Measurements from ENCODE around the gene SLMAP. TPM values are rescaled to one million over a fixed set of nuclear protein-coding genes. Genes with fewer than 3 reads are reported as not detected.

SLMAP gene
- 67.2 and 70.8 TPM in 2 replicates for total RNA-seq
- total RNA-seq (2013) = 38.8 TPM
- polyA plus RNA-seq = 9.7 and 19.3 TPM in 2 replicates
- polyA minus RNA-seq = 38.9 and 45.7 TPM in 2 replicates

- H3K4me3 ChIP-seq (ENCODE audit: control extremely low read depth in 1 of 5, extremely low read depth in 1 of 5, insufficient read depth in 1 of 5, low read depth in 2 of 5, low read length in 4 of 5) = peak within 1 kb of the TSS; percentile 77 to 99 (median 95)
- intact Hi-C loops (cut with micrococcal nuclease) = loop anchor here (1.0 to 5.0 kb wide), 5 partner anchors 63 to 529 kb away; partner anchors contain the start of genes APPL1, ARF4, DENND6A and PDE12
- WGBS (ENCODE audit: insufficient coverage) = under 1% methylated on average over 44 of the region's 48 CpGs
- H3K27me3 ChIP-seq (replicated peaks in 1 of 4; ENCODE audit: control extremely low read depth in 1 of 4, control insufficient read depth in 3 of 4, insufficient read depth in 4 of 4, low read length in 3 of 4) = no peaks in the 10 kb centered on the region
- CTCF ChIA-PET = interaction anchor here (1.0 to 1.2 kb wide), 4 partner anchors 63 to 200 kb away, joined by 3 to 8 read pairs (median 4); partner anchors contain the start of genes ARF4, DENND6A and PDE12
- POLR2A ChIA-PET = interaction anchor here (1.2 to 1.7 kb wide), 4 partner anchors 63 to 200 kb away, joined by 5 to 15 read pairs (median 9); partner anchors contain the start of genes ARF4, DENND6A and PDE12
- H3K79me2 ChIP-seq (ENCODE audit: control insufficient read depth, insufficient read depth, low read length) = peaks cover 49% of the 10 kb centered on the region
- peak; percentile 96 for DNase-seq
- Mint-ChIP-seq H3K4me1 (peaks cover 30% of the 10 kb centered on the region), H3K27me3 (no peaks in the 10 kb centered on the region), H3K27ac (peak within 1 kb of the TSS; percentile 93), H3K9me3 (ENCODE audit: insufficient read depth) (no peaks in the 10 kb centered on the region), H3K4me3 (peak within 1 kb of the TSS; percentile 99)
- no peaks in the 10 kb centered on the region for H3K36me3 ChIP-seq (replicated peaks in 1 of 2; ENCODE audit: control extremely low read depth in 1 of 2, control insufficient read depth in 1 of 2, extremely low read depth in 1 of 2, insufficient read depth in 2 of 2, low read length in 1 of 2)
- H3K4me1 ChIP-seq (ENCODE audit: control insufficient read depth in 2 of 2, insufficient read depth in 2 of 2, low read length in 2 of 2) = peaks cover 23 to 26% of the 10 kb centered on the region in 2 donors
- peak within 1 kb of the TSS; percentile 88 for H2AFZ ChIP-seq (ENCODE audit: insufficient read depth, low read depth, low read length, poor library complexity, severe bottlenecking)
- peak within 1 kb of the TSS; percentile 84 for H3K9ac ChIP-seq (ENCODE audit: low read length)
- H3K27ac ChIP-seq (ENCODE audit: low read length in 2 of 2) = peak within 1 kb of the TSS; percentile 56 to 93
- no peaks in the 10 kb centered on the region for H3K9me3 ChIP-seq (ENCODE audit: control extremely low read depth in 1 of 3, control insufficient read depth in 2 of 3, insufficient read depth in 1 of 3, low read length in 2 of 3)
- peaks cover 25% of the 10 kb centered on the region for H4K20me1 ChIP-seq (ENCODE audit: control insufficient read depth, insufficient read depth, low read length, poor library complexity, severe bottlenecking)
- TF ChIP-seq CTCF (IDR thresholded peaks at IDR 0.05) (no peak), EZH2 (IDR thresholded peaks at IDR 0.05; ENCODE audit: borderline replicate concordance, insufficient read depth, low read depth, low read length, poor library complexity, severe bottlenecking) (no peak)
- ATAC-seq (ENCODE audit: low read depth) = peak; percentile 93
- peak within 1 kb of the TSS; percentile 79 for H3K4me2 ChIP-seq (replicated peaks; ENCODE audit: low read depth, low read length, poor library complexity, severe bottlenecking)
Measured at GRCh38 chr3:57755741-57756527, at the start of gene SLMAP. TSS of gene SLMAP (plus strand) at chr3:57756309. CDS start at chr3:57757652, 1,343 bp downstream.

- Mint-ChIP-seq H3K27ac (no peak overlapping the region), H3K27me3 (peaks cover 4% of the 10 kb centered on the region), H3K4me3 (no peak overlapping the region), H3K9me3 (ENCODE audit: insufficient read depth) (no peaks in the 10 kb centered on the region), H3K4me1 (no peaks in the 10 kb centered on the region)
- no peaks in the 10 kb centered on the region for H3K36me3 ChIP-seq (replicated peaks in 1 of 2; ENCODE audit: control extremely low read depth in 1 of 2, control insufficient read depth in 1 of 2, extremely low read depth in 1 of 2, insufficient read depth in 2 of 2, low read length in 1 of 2)
- 0% methylated on average over 1 of the region's 3 CpGs for WGBS (ENCODE audit: insufficient coverage)
- H3K4me3 ChIP-seq (ENCODE audit: control extremely low read depth in 1 of 5, extremely low read depth in 1 of 5, insufficient read depth in 1 of 5, low read depth in 2 of 5, low read length in 4 of 5) = no peak overlapping the region
- no peak overlapping the region for H2AFZ ChIP-seq (ENCODE audit: insufficient read depth, low read depth, low read length, poor library complexity, severe bottlenecking)
- TF ChIP-seq EZH2 (IDR thresholded peaks at IDR 0.05; ENCODE audit: borderline replicate concordance, insufficient read depth, low read depth, low read length, poor library complexity, severe bottlenecking) = no peak
- TF ChIP-seq CTCF (IDR thresholded peaks at IDR 0.05) = no peak
- no peak overlapping the region for H3K9ac ChIP-seq (ENCODE audit: low read length)
- no peak overlapping the region for H3K4me2 ChIP-seq (replicated peaks; ENCODE audit: low read depth, low read length, poor library complexity, severe bottlenecking)
- CTCF ChIA-PET = no interaction called here
- no peaks in the 10 kb centered on the region for H3K27me3 ChIP-seq (replicated peaks in 1 of 4; ENCODE audit: control extremely low read depth in 1 of 4, control insufficient read depth in 3 of 4, insufficient read depth in 4 of 4, low read length in 3 of 4)
- H3K9me3 ChIP-seq (ENCODE audit: control extremely low read depth in 1 of 3, control insufficient read depth in 2 of 3, insufficient read depth in 1 of 3, low read length in 2 of 3) = no peaks in the 10 kb centered on the region
- no peaks in the 10 kb centered on the region for H3K79me2 ChIP-seq (ENCODE audit: control insufficient read depth, insufficient read depth, low read length)
- no peak for ATAC-seq (ENCODE audit: low read depth)
- POLR2A ChIA-PET = no interaction called here
- no peaks in the 10 kb centered on the region for H4K20me1 ChIP-seq (ENCODE audit: control insufficient read depth, insufficient read depth, low read length, poor library complexity, severe bottlenecking)
- DNase-seq = no peak
- intact Hi-C loops (cut with micrococcal nuclease) = no loop called here
- H3K4me1 ChIP-seq (ENCODE audit: control insufficient read depth in 2 of 2, insufficient read depth in 2 of 2, low read length in 2 of 2) = no peaks in the 10 kb centered on the region
- no peak overlapping the region for H3K27ac ChIP-seq (ENCODE audit: low read length in 2 of 2)
Measured at GRCh38 chr3:57706462-57706861, 49.6 kb upstream of the SLMAP start.

Measured in B cell (primary cell).